Left hindlimb (tissue), 1 donor: ENCODE measurements around the gene SLC66A3.

Experiments used
- DNase-seq: peaks from one replicate; pipeline ENCODE4 v3.0.0-alpha.2; 2018

The SLC66A3 gene

GRCh38 chr2:11140492-11140891, 14.8 kb upstream of the SLC66A3 start:
- no peak for DNase-seq

DNA sequence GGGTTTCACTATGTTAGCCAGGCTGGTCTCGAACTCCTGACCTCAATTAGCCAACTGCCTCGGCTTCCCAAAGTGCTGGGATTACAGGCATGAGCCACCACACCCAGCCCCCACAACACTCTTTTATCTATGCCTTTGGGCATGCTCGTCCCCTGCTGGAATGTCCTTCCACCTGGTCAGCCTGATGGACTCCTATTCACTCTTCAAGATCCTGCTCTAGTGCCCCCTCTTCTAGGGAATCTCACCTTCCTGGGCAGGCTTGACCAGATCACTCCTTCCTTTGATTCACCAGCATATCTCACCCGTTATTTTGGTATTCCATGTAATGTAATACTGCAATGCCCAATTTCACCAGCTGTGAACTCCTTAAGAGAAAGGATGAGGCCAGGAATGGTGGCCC, 13.9 kb upstream of the SLC66A3 start:
- no peak for DNase-seq

GRCh38 chr2:11142330-11142729, 12.9 kb upstream of the SLC66A3 start:
- DNase-seq, result no peak

- no peak for DNase-seq
Measured at GRCh38 chr2:11142987-11143386, 12.3 kb upstream of the SLC66A3 start.

DNA sequence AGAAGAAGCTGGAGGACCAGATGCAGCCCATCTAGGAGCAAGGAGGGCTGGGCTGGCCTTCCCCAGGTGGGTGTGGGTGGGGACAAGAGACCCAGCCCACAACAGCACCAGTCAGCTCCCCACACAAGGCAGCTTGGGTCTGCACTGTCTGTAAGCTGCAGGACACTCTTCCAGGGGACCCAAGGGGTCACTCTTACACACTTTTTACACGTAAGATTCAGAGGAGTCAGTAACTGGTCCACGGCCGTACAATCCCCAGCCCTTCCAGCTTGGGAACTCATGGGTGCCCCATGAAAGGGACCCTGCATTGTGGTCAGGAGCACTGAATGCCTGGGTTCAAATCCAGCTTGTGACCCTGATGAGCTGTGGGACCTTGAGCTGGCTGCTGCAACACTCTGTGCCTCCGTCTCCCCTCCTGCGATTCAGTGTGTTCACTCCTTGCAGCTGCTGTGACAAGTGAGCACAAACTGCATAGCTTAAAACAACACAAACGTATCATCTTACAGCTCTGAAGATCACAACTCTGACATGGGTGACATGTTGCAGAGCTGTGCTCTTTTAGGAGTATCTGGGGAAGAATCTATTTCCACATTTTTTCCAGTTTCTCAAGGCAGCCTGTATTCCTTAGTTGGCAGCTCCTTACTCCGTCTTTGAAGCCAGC, 11.1 kb upstream of the SLC66A3 start:
- DNase-seq, result no peak

- DNase-seq, result no peak
Measured at GRCh38 chr2:11144738-11145079, 10.6 kb upstream of the SLC66A3 start.

DNA sequence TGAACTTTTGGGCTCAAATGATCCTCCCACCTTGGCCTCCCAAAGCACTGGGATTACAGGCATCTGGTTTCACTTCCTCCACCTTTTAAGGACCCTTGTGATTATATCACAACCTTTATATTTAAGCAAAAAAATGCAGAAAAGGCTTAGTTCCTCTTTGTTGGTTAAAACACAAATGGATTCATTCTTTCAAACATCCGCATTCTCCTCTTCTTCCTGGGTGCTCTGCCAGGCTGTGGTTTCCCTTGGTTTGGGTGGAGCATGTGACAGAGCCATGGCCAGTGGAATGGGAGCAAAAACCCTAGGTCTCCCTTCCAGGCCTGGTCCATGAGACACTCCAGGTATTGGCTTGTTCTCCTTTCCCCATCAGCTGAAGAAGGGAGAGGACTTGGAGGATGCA, 9.9 kb upstream of the SLC66A3 start:
- DNase-seq, result no peak

GRCh38 chr2:11146076-11146475, 9.2 kb upstream of the SLC66A3 start:
- DNase-seq, result no peak

DNA sequence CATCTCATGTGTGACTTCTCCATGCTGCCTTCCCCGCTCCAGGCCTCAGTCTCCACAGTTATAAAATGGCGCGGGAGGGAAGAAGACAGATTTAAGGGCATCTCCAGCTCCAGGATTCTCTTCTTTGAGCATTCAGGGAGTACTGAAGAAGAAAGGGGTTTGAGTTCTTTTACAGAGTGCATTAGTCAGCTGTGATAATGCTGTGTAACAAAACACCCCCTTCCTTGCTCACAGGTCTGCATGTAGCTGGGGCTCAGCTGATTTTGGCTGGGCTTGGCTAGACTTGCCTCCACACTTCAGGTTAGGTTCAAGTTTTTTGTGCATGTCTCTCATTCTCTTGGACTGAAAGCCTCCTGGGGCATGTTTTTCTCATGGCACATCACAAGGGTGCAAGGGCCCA, 8.0 kb upstream of the SLC66A3 start:
- no peak for DNase-seq

DNA sequence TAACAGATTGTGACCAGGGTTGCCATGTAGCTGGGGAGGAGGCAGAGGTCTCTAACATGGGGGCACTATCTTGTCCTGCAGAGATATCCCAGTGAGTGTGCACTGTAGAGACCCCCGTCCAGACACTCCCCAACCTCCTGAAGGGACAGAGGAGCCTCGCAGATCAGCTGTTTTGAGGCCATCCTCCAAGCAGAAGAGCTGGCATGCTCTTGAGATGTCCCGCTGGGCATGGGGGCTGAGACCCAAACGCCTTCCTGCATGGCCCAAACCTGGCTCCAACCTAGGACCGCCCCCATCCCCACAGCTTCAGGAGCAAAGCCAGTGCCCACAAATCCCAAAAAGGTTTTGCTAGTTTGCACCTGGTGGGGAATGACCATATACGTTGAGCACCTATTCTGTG, 2.7 kb upstream of the SLC66A3 start:
- DNase-seq, result no peak

GRCh38 chr2:11154016-11154922, 998 bp upstream of the SLC66A3 start:
- no peak for DNase-seq

DNA sequence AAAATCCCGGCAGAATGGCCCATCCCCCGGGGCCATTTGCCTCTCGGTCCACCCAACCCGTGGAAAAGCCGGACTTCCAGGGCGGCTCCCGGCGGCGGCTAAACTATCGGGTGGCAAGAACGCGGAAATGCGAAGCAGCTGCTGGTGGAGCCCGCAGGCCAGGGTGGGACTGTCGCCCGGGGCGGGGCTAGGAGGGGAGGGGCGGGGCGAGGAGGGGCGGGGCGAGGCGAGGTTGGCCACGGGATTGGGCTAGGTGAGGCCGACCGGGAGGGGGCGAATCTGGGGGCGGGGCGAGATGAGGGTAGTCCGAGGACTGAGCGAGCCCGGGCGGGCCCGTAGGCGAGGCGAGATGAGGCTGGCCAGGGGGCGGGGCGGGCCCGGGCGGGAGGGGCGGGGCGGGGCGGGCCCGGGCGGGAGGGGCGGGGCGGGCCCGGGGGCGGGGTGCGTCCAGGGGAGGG, 315 bp upstream of the SLC66A3 start:
- DNase-seq, result peak; percentile 99

- DNase-seq, result no peak
Measured at GRCh38 chr2:11156396-11157075, 1.3 kb downstream of the SLC66A3 start.

DNA sequence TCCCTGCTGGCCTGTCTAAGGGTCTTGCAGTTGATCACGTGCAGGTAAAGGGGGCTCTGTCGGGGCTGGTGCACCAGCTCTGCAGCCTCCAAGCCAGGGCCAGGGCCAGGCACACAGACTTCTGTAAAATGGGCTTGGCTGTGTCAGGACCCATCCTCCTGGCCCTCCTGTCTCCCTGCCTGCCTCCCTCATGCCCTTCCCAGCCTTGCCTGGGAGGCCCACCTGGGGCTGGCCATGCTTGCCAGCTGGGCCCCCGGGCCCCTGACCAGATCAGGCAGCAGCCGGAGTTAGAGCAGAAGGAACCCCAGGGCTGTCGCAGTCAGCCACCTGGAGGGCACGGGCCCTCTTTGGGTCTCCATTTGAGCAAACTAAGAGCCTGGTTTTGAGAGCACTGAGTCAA, 2.0 kb downstream of the SLC66A3 start:
- DNase-seq, result no peak

DNA sequence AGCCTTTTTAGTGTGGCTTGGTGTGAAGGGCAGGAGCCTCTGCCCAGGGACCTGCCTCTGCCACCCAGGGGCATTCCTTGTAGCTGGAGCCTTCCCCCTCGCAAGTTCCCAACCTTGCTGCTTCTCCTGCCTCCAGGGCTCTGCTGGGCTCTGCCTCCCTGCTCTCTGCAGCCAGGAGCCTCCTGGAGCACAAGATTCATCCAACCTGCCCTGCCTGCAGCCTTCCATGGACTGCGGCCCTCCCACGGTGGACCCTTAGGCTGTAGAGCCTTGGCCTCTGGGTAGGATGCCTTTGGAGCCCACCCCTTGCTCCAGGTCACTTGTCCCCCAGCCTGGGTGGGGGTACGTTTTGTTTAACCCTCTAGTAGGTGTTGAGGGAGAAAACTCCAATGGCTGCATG, 2.5 kb downstream of the SLC66A3 start:
- DNase-seq, result no peak

- no peak for DNase-seq
Measured at GRCh38 chr2:11158916-11159573, 3.8 kb downstream of the SLC66A3 start.

DNA sequence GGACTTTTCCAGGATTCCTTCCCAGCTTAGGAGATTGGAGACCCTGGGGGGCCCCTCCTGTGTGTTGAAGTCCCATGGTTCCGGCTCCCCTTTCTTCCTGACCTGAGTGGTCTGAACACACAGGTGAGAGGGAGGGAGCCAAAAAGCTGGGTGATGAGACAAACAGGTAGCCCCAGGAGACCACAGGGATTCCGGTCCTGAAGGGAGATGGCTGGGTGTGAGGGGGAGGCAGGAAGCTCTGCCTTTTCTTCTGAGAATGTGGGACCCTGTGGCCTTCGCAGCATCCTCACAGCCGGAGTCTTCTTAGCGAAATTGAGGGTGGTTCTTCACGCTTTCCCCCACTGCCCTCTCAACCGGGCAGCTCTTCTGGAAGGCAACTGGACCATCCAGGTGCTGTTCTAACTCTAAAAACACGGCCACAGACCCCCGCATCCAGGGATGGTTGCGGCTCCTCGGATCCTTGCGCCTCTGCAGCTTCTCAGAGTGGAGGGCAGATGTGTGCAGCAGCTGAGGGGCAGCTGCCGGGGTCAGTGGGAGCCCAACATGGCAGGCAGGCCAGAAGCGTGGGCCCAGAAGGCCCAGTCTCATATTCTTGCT, 4.4 kb downstream of the SLC66A3 start:
- DNase-seq, result no peak

DNA sequence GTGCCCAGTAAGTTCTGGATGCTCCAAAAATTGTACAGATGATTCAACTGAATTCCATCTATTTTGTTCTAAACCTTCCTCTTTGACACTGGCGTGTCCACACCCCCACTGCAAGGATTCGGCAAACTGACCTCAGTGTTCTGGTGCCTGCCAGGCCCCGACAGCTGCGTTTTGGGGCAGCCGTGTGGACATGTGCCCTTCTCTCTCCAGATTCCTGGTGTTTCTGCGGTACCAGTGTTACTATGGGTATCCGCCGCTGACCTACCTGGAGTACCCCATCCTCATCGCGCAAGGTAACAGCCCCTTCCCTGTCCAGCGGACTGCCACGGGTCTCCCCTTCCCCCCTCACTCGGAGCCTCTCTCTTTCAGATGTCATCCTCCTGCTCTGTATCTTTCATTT, 5.0 kb downstream of the SLC66A3 start:
- no peak for DNase-seq

DNA sequence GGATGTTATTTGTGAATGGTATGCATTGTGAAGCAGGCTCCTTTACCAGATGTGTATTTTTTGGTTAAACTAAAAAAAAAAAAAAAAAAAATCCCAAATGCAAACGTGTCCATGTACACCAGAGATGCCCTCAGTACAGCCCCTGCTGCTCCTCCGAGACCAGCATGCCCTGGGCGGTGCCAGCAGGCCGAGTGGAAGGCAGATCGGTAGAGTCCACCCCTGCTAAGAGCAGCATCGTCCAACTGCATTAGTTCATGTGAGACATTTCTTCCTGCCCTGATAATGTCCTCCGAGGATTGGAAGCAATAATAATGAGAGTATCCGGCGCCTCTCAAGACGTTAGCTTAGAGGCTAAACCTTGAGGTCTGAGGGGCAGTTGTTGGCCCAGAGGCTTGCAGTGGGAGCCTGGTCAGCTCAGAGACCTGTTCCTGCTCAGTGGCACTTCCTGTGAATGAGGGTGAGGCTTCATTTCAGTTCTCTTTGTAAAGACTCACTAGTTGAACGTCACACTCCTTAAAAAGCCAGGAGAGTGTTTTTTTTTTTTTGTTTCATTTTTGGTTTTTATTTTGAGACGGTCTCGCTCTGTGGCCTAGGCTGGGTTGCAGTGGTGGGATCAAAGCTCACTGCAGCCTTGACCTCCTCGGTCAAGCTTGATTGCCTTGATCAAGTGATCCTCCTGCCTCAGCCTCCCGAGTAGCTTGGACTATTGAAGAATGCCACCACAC, 5.6 kb downstream of the SLC66A3 start:
- DNase-seq, result no peak

- DNase-seq, result no peak
Measured at GRCh38 chr2:11161747-11162146, 6.5 kb downstream of the SLC66A3 start.

GRCh38 chr2:11163439-11164317, 8.4 kb downstream of the SLC66A3 start:
- DNase-seq, result no peak
